ENCODE data around the gene BMP8B. TPM values are rescaled to one million over a fixed set of nuclear protein-coding genes. Genes with fewer than 3 reads are reported as not detected.

The BMP8B gene
- total and polyA plus RNA-seq, 2 of the 8 experiments (the other 6 are each of a cell fraction or from before 2014, with no cell fraction given) = 0.37 to 0.50 TPM

- Histone ChIP-seq H3K36me3 (ENCODE audit: control insufficient read depth in 2 of 4, insufficient read depth in 4 of 4, low read length in 3 of 4) (no peaks in the 10 kb centered on the region), H3K9me3 (ENCODE audit: insufficient read depth in 2 of 2, low read depth in 1 of 2, low read length in 1 of 2) (peaks cover 0 to 9% of the 10 kb centered on the region in 2 experiments; a peak in 1 of 4 replicates), H2BK120ac (replicated peaks; ENCODE audit: low read depth, low read length) (no peak overlapping the region), H2AFZ (ENCODE audit: low read length) (no peak overlapping the region), H3K27me3 (replicated peaks in 1 of 4; ENCODE audit: control insufficient read depth in 3 of 4, extremely low read depth in 1 of 4, insufficient read depth in 3 of 4, low read length in 3 of 4) (no peaks in the 10 kb centered on the region), H3K4ac (replicated peaks; ENCODE audit: insufficient read length, low read depth, low read length) (no peak overlapping the region), H3K79me1 (ENCODE audit: low read depth, low read length) (no peaks in the 10 kb centered on the region), H3K4me1 (replicated peaks in 1 of 4; ENCODE audit: control insufficient read depth in 3 of 4, insufficient read depth in 4 of 4, low read length in 3 of 4) (peaks cover 0 to 2% (median 0%) of the 10 kb centered on the region in 4 experiments; a peak in 2 of 7 replicates), H2BK5ac (ENCODE audit: low read depth, low read length) (no peak overlapping the region), H4K91ac (replicated peaks; ENCODE audit: insufficient read length, low read length) (no peak overlapping the region), H2BK12ac (ENCODE audit: low read depth, low read length) (no peak overlapping the region), H3K79me2 (ENCODE audit: control insufficient read depth in 1 of 2, insufficient read depth in 2 of 2, low read length in 2 of 2) (no peaks in the 10 kb centered on the region), H3K9ac (replicated peaks in 1 of 4; ENCODE audit: extremely low read depth in 1 of 4, low read depth in 3 of 4, low read length in 3 of 4) (no peak overlapping the region), H4K8ac (ENCODE audit: extremely low read depth, insufficient read depth, low read length) (no peak overlapping the region), H3K18ac (ENCODE audit: extremely low read depth, low read length) (no peak overlapping the region), H3K4me3 (ENCODE audit: extremely low read depth in 1 of 4, insufficient read depth in 2 of 4, low read depth in 3 of 4, low read length in 4 of 4) (no peak overlapping the region), H4K20me1 (replicated peaks in 1 of 2; ENCODE audit: control insufficient read depth in 1 of 2, insufficient read depth in 2 of 2, low read length in 2 of 2) (no peaks in the 10 kb centered on the region), H3K23me2 (ENCODE audit: low read depth, low read length) (no peaks in the 10 kb centered on the region), H4K5ac (ENCODE audit: insufficient read length, low read depth, low read length) (no peak overlapping the region), H3K14ac (ENCODE audit: insufficient read length) (no peak overlapping the region), H3K23ac (ENCODE audit: insufficient read length) (no peak overlapping the region), H3K4me2 (ENCODE audit: insufficient read depth in 1 of 2, low read depth in 2 of 2, low read length in 2 of 2) (no peak overlapping the region), H2BK20ac (ENCODE audit: low read length) (no peak overlapping the region), H2BK15ac (ENCODE audit: low read length) (no peak overlapping the region), H3K27ac (ENCODE audit: low read depth, low read length) (no peak overlapping the region), H2AK5ac (ENCODE audit: low read depth, low read length) (no peak overlapping the region), H3K56ac (replicated peaks; ENCODE audit: insufficient read length, low read depth, low read length) (no peak overlapping the region)
- FAIRE-seq = no peak
- WGBS, 2 experiments (ENCODE audit: extremely low coverage in 1 of 2, insufficient coverage in 1 of 2, insufficient read length in 1 of 2, insufficient replicate concordance in 2 of 2, low coverage in 1 of 2, low lambda C conversion rate in 2 of 2, missing lambda C conversion rate in 1 of 2) = 92% methylated on average over 6 of the region's 8 CpGs; no CpG with 5 or more reads in 1 of the 2 experiments
- DNase-seq (ENCODE audit: low read depth in 1 of 2, low spot score in 2 of 2) = no peak
- ChIA-PET POLR2A (ENCODE audit: partially characterized antibody) (no interaction called here), CTCF (ENCODE audit: partially characterized antibody) (no interaction called here)
- no peak for TF ChIP-seq CEBPB (IDR thresholded peaks at IDR 0.05; ENCODE audit: low read depth, low read length)
Measured at GRCh38 chr1:39808784-39809517, 20.3 kb upstream of the BMP8B start.
